ENCODE results near the gene NDUFB1.

NDUFB1 gene

GRCh38 chr14:92093320-92093719 is 28.2 kb downstream of the NDUFB1 start:
- DNase-seq (ENCODE audit: low read depth) = no peak

GRCh38 chr14:92088494-92088893 is 33.0 kb downstream of the NDUFB1 start:
- DNase-seq (ENCODE audit: low read depth) = no peak

GRCh38 chr14:92074555-92074954 is 47.0 kb downstream of the NDUFB1 start:
- no peak for DNase-seq (ENCODE audit: low read depth)
